Neural cell (in vitro differentiated cells): ENCODE results near the gene CHM. TPM values are rescaled to one million over a fixed set of nuclear protein-coding genes. Genes with fewer than 3 reads are reported as not detected.

Experiments used
- H2AFZ ChIP-seq: fragments of 200-600, 300-800 bp; sonication (generic), shearing (Covaris generic); 2 replicates; pipeline ENCODE4 v1.6.0; 2014; ENCODE audit warnings: low read depth, mild to moderate bottlenecking, antibody characterized with exemption, low read length, moderate library complexity
- H3F3A ChIP-seq: fragments of 200-600 bp; shearing (Covaris generic); 2 replicates; pipeline ENCODE4 v1.6.1; 2016; ENCODE audit warnings: mild to moderate bottlenecking, moderate library complexity, mixed read lengths, antibody characterized with exemption, low read length; ENCODE audit not compliant: insufficient read depth, poor library complexity, severe bottlenecking
- H3K27ac ChIP-seq: fragments of 200-600, 300-800 bp; sonication (generic), shearing (Covaris generic); 2 replicates; pipeline ENCODE4 v1.5.1; 2014; ENCODE audit warnings: mild to moderate bottlenecking, low read length, moderate library complexity
- H3K27me3 ChIP-seq: fragments of 300-800, 200-600 bp; sonication (generic), shearing (Covaris generic); 2 replicates; pipeline ENCODE4 v1.6.0; 2014; ENCODE audit warnings: mild to moderate bottlenecking, low read depth, low read length, moderate library complexity; ENCODE audit not compliant: insufficient read depth
- H3K36me3 ChIP-seq: fragments of 300-800, 200-600 bp; sonication (generic), shearing (Covaris generic); 2 replicates; pipeline ENCODE4 v1.5.1; 2014; ENCODE audit warnings: mild to moderate bottlenecking, antibody characterized with exemption, low read length, moderate library complexity; ENCODE audit not compliant: insufficient read depth
- H3K4me2 ChIP-seq: fragments of 300-800, 200-600 bp; sonication (generic), shearing (Covaris generic); 2 replicates; pipeline ENCODE4 v1.6.0; 2014; ENCODE audit warnings: mild to moderate bottlenecking, low read length
- H3K4me3 ChIP-seq: fragments of 300-800, 200-600 bp; sonication (generic), shearing (Covaris generic); 2 replicates; pipeline ENCODE4 v1.5.1; 2014; ENCODE audit warnings: mild to moderate bottlenecking, low read length, moderate library complexity
- H3K79me2 ChIP-seq: fragments of 200-600 bp; shearing (Covaris generic); replicated peaks from 2 replicates; pipeline ENCODE4 v1.6.0; 2014; ENCODE audit warnings: mild to moderate bottlenecking, low read length, moderate library complexity; ENCODE audit not compliant: insufficient read depth
- H3K9ac ChIP-seq: fragments of 300-800, 200-600 bp; sonication (generic), shearing (Covaris generic); 2 replicates; pipeline ENCODE4 v1.6.1; 2016; ENCODE audit warnings: mild to moderate bottlenecking, low read length, mixed read lengths
- H3K9me2 ChIP-seq: fragments of 200-600 bp; shearing (Covaris generic); 2 replicates; pipeline ENCODE4 v1.6.1; 2016; ENCODE audit warnings: mild to moderate bottlenecking, low read length, mixed read lengths; ENCODE audit not compliant: insufficient read depth
- H3K9me3 ChIP-seq: fragments of 200-600, 300-800 bp; sonication (generic), shearing (Covaris generic); 2 replicates; pipeline ENCODE4 v1.6.1; 2016; ENCODE audit warnings: mild to moderate bottlenecking, mixed run types, low read length, moderate library complexity, mixed read lengths
- H4K20me1 ChIP-seq: fragments of 200-600 bp; shearing (Covaris generic); 2 replicates; pipeline ENCODE4 v1.6.1; 2016; ENCODE audit warnings: mild to moderate bottlenecking, mixed run types; ENCODE audit not compliant: insufficient read depth
- EZH2 ChIP-seq: fragments of 200-600, 300-800 bp; shearing (Covaris generic), sonication (generic); IDR thresholded peaks from 2 replicates; pipeline ENCODE4 v1.6.1; 2014; ENCODE audit warnings: antibody characterized with exemption, low read length, borderline replicate concordance, mild to moderate bottlenecking; ENCODE audit not compliant: insufficient read depth, poor library complexity, severe bottlenecking
- MXI1 ChIP-seq: fragments of 450-650 bp; conservative IDR thresholded peaks from 2 replicates; pipeline ENCODE4 v1.6.1; 2014; ENCODE audit warnings: antibody characterized with exemption, mild to moderate bottlenecking; ENCODE audit not compliant: poor library complexity, severe bottlenecking
- POLR2AphosphoS5 ChIP-seq: IDR thresholded peaks from 2 replicates; pipeline ENCODE4 v1.6.1; 2012
- SMC3 ChIP-seq: fragments of 450-650 bp; conservative IDR thresholded peaks from 2 replicates; pipeline ENCODE4 v1.6.1; 2014; ENCODE audit warnings: antibody characterized with exemption, mild to moderate bottlenecking, moderate library complexity; ENCODE audit not compliant: poor library complexity
- TAF1 ChIP-seq: IDR thresholded peaks from 2 replicates; pipeline ENCODE4 v1.6.1; 2012; ENCODE audit warnings: low read depth
- polyA plus RNA-seq: library from polyadenylated mRNA; depleted of rRNA; stranded (reverse); fragments of >200 nt; gene quantifications from 2 replicates; pipeline ENCODE4 v1.2.3, GENCODE V29; 2014
- TF ChIP-seq, protein P1 (sequence below): fragments of 450-650 bp; IDR thresholded peaks from 2 replicates; pipeline ENCODE4 v1.5.1; 2014; ENCODE audit warnings: antibody characterized with exemption, mild to moderate bottlenecking, moderate library complexity; ENCODE audit not compliant: poor library complexity, severe bottlenecking
- TF ChIP-seq, protein P2 (sequence below): IDR thresholded peaks from 2 replicates; pipeline ENCODE4 v1.6.1; 2012; ENCODE audit warnings: borderline replicate concordance

CHM gene
- polyA plus RNA-seq, 1 donor from 2014 or later, result 20.3 TPM

DNA sequence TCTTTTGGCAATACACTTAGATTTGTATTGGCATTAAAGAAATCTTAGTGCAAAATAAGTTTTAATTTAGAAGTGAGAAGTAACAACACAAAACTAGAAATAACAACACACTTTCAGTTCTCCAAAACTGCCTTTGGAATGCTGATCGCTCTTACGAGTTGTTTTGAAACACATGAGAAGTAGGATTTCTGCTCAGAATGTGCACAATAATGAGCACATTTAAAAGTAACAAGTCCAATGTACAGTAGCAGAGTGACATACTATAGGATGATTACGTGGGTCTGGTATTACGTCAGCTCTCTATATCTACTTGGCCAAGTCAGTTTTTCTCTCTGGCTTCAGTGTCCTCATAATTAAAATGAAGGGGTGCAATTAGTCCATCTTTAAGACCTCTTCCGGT is 164.8 kb downstream of the CHM start:
- H3K27me3 ChIP-seq, result no peaks in the 10 kb centered on the region
- H3F3A ChIP-seq, result no peaks in the 10 kb centered on the region
- H3K9me2 ChIP-seq, result no peaks in the 10 kb centered on the region
- no peak overlapping the region for H3K4me2 ChIP-seq
- H2AFZ ChIP-seq, result no peak overlapping the region
- TF ChIP-seq, protein P1, sequence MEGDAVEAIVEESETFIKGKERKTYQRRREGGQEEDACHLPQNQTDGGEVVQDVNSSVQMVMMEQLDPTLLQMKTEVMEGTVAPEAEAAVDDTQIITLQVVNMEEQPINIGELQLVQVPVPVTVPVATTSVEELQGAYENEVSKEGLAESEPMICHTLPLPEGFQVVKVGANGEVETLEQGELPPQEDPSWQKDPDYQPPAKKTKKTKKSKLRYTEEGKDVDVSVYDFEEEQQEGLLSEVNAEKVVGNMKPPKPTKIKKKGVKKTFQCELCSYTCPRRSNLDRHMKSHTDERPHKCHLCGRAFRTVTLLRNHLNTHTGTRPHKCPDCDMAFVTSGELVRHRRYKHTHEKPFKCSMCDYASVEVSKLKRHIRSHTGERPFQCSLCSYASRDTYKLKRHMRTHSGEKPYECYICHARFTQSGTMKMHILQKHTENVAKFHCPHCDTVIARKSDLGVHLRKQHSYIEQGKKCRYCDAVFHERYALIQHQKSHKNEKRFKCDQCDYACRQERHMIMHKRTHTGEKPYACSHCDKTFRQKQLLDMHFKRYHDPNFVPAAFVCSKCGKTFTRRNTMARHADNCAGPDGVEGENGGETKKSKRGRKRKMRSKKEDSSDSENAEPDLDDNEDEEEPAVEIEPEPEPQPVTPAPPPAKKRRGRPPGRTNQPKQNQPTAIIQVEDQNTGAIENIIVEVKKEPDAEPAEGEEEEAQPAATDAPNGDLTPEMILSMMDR, result no peak
- TF ChIP-seq MXI1 (no peak), EZH2 (no peak)
- no peak overlapping the region for H3K27ac ChIP-seq
- no peaks in the 10 kb centered on the region for H3K9me3 ChIP-seq
- no peaks in the 10 kb centered on the region for H3K79me2 ChIP-seq
- H4K20me1 ChIP-seq, result no peaks in the 10 kb centered on the region
- no peak overlapping the region for H3K9ac ChIP-seq
- H3K36me3 ChIP-seq, result no peaks in the 10 kb centered on the region
- no peak overlapping the region for H3K4me3 ChIP-seq

DNA sequence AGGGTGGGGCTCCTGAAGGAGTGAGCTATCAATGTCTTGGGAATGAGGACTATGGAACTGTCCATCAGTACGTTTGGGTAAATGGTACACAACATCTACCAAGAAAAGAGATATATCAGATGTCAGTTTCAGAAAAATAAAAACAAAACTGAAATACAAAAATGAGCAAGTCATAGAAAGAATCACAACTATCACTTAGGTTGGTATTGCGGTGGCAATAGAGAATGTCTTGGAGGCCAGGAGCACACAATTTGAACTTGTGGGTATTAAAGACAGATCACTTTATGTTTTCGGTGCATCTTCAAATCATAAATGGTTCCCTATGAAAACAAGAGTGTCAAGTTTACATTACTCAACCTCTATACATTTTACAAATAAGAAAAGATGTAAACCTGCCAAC is 176.8 kb downstream of the CHM start:
- Histone ChIP-seq H3K9me3 (no peaks in the 10 kb centered on the region), H3K79me2 (no peaks in the 10 kb centered on the region), H3K36me3 (no peaks in the 10 kb centered on the region), H3F3A (no peaks in the 10 kb centered on the region), H3K27ac (no peak overlapping the region), H3K9ac (no peak overlapping the region), H3K27me3 (no peaks in the 10 kb centered on the region), H3K9me2 (no peaks in the 10 kb centered on the region), H3K4me2 (no peak overlapping the region), H4K20me1 (no peaks in the 10 kb centered on the region), H3K4me3 (no peak overlapping the region), H2AFZ (no peak overlapping the region)
- TF ChIP-seq, protein P1, result no peak

DNA sequence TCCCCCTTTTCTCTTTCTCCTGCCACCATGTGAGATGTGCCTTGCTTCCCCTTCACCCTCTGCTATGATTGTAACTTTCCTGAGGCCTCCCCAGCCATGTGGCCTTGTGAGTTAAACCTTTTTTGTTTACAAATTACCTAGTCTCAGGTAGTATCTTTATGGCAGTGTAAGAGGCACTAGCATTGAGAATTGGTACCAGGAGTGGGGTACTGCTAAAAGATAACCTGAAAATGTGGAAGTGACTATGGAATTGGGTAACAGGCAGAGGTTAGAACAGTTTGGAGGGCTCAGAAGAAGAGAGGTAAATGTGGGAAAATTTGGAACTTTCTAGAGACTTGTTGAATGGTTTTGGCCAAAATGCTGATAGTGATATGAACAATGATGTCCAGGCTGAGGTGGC is 182.0 kb downstream of the CHM start:
- H3K9me2 ChIP-seq, result no peaks in the 10 kb centered on the region
- no peaks in the 10 kb centered on the region for H3K9me3 ChIP-seq
- TF ChIP-seq, protein P2, sequence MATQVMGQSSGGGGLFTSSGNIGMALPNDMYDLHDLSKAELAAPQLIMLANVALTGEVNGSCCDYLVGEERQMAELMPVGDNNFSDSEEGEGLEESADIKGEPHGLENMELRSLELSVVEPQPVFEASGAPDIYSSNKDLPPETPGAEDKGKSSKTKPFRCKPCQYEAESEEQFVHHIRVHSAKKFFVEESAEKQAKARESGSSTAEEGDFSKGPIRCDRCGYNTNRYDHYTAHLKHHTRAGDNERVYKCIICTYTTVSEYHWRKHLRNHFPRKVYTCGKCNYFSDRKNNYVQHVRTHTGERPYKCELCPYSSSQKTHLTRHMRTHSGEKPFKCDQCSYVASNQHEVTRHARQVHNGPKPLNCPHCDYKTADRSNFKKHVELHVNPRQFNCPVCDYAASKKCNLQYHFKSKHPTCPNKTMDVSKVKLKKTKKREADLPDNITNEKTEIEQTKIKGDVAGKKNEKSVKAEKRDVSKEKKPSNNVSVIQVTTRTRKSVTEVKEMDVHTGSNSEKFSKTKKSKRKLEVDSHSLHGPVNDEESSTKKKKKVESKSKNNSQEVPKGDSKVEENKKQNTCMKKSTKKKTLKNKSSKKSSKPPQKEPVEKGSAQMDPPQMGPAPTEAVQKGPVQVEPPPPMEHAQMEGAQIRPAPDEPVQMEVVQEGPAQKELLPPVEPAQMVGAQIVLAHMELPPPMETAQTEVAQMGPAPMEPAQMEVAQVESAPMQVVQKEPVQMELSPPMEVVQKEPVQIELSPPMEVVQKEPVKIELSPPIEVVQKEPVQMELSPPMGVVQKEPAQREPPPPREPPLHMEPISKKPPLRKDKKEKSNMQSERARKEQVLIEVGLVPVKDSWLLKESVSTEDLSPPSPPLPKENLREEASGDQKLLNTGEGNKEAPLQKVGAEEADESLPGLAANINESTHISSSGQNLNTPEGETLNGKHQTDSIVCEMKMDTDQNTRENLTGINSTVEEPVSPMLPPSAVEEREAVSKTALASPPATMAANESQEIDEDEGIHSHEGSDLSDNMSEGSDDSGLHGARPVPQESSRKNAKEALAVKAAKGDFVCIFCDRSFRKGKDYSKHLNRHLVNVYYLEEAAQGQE, result no peak
- no peak for TF ChIP-seq MXI1
- no peak for TF ChIP-seq TAF1
- TF ChIP-seq SMC3, result no peak
- no peak for TF ChIP-seq POLR2AphosphoS5
- TF ChIP-seq, protein P1, result no peak
- H3K4me2 ChIP-seq, result no peak overlapping the region
- no peak overlapping the region for H3K27ac ChIP-seq
- H3K4me3 ChIP-seq, result no peak overlapping the region
- no peaks in the 10 kb centered on the region for H3K79me2 ChIP-seq
- H4K20me1 ChIP-seq, result no peaks in the 10 kb centered on the region
- H3K27me3 ChIP-seq, result no peaks in the 10 kb centered on the region
- H3F3A ChIP-seq, result no peaks in the 10 kb centered on the region
- no peak overlapping the region for H2AFZ ChIP-seq
- H3K36me3 ChIP-seq, result no peaks in the 10 kb centered on the region
- H3K9ac ChIP-seq, result no peak overlapping the region
